NOMO-1 (cell line): ENCODE data around the gene C1orf159.
"Not testable (repeated sequence)": the region's sequence is repeated elsewhere in the genome, so short reads cannot be mapped to it uniquely, and the experiment has no call there.

ENCODE experiments used
- DNase-seq, 2 experiments: peaks; one replicate each; lab custom pipeline; 2025; ENCODE audit not compliant: unreplicated experiment in 2 of 2; lab: John Stamatoyannopoulos, UW

The C1orf159 gene

GRCh38 chr1:1058088-1058905, 57.6 kb downstream of the C1orf159 start:
- no peak for DNase-seq

DNA sequence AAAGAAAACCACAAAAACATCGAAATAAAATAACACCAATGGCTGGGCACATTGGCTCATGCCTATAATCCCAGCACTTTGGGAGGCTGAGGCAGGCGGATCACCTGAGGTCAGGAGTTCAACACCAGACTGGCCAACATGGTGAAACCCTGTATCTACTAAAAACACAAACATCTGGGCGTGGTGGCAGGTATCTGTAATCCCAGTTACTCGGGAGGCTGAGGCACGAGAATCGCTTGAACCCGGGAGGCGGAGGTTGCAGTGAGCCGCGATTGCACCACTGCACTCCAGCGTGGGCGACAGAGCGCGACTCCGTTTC, 58.2 kb downstream of the C1orf159 start:
- DNase-seq, result not testable (repeated sequence)

GRCh38 chr1:1055841-1056736, 59.8 kb downstream of the C1orf159 start:
- DNase-seq, result no peak

DNA sequence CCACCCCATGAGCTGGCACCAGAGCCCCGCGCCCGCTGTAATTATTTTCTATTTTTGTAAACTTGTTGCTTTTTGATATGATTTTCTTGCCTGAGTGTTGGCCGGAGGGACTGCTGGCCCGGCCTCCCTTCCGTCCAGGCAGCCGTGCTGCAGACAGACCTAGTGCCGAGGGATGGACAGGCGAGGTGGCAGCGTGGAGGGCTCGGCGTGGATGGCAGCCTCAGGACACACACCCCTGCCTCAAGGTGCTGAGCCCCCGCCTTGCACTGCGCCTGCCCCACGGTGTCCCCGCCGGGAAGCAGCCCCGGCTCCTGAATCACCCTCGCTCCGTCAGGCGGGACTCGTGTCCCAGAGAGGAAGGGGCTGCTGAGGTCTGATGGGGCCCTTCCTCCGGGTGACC, 60.9 kb downstream of the C1orf159 start:
- no peak for DNase-seq

DNA sequence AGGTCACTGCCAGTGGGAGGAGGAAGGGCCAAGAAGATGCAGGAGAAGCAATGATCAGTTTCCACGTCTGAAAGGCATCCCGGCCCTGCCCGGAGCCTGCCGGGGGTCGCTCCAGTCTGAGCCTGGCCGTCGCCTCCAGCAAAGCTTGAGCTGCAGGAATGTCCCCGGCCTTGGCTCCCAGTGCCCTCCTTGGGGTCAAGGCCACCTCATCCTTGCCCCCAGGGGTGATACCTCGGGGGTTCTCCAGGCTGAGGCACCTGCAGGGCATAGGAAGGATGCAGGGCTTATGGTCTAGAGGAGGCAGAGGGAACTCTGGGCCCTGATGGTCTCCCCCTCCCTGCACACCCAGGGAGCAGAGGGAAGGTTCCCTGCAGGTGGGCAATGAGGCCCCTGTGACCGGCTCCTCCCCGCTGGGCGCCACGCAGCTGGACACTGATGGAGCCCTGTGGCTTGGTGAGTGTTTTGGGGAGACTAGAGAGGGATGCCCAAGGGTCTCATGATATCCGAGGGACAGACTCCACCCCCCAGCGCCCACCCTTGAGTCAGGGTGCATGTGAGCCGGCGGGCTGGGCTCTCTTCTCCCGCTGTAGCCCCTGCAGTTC, 61.7 kb downstream of the C1orf159 start:
- no peak for DNase-seq

GRCh38 chr1:1053682-1054081, 62.2 kb downstream of the C1orf159 start:
- DNase-seq, result no peak

GRCh38 chr1:1053022-1053421, 62.9 kb downstream of the C1orf159 start:
- no peak for DNase-seq

- DNase-seq, result no peak
Observed at GRCh38 chr1:1052003-1052840, 63.7 kb downstream of the C1orf159 start.

DNA sequence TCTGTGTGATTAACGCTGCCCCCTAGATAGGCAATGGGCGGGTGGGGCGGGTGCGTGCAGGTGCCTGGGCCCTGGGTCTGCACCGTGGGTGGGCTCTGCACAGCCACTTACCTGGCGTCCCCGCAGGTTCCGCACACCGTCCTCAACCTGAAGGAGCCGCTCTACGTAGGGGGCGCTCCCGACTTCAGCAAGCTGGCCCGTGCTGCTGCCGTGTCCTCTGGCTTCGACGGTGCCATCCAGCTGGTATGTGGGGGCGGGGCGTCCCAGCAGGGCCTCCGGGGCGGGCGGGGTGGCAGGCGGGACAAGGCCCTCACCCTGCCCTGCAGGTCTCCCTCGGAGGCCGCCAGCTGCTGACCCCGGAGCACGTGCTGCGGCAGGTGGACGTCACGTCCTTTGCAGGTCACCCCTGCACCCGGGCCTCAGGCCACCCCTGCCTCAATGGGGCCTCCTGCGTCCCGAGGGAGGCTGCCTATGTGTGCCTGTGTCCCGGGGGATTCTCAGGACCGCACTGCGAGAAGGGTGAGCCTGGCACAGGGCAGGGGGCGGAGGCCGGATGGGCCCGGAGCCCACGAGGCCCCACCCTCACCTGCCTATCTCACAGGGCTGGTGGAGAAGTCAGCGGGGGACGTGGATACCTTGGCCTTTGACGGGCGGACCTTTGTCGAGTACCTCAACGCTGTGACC, 64.6 kb downstream of the C1orf159 start:
- no peak for DNase-seq

GRCh38 chr1:1050577-1051052, 65.3 kb downstream of the C1orf159 start:
- no peak for DNase-seq

- no peak for DNase-seq
Observed at GRCh38 chr1:1049318-1050165, 66.3 kb downstream of the C1orf159 start.

DNA sequence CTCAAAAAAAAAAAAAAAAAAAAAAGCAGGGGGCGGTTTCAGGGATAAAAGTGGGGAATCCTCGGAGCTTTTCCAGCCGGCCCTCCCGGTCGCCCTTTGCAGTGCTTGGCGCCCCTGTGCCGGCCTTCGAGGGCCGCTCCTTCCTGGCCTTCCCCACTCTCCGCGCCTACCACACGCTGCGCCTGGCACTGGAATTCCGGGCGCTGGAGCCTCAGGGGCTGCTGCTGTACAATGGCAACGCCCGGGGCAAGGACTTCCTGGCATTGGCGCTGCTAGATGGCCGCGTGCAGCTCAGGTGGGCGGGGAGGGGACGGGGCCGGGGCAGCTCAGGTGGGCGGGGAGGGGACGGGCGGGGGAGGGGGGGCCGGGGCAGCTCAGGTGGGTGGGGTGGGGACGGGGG, 67.1 kb downstream of the C1orf159 start:
- DNase-seq, result no peak

GRCh38 chr1:1047963-1048362, 67.9 kb downstream of the C1orf159 start:
- no peak for DNase-seq

DNA sequence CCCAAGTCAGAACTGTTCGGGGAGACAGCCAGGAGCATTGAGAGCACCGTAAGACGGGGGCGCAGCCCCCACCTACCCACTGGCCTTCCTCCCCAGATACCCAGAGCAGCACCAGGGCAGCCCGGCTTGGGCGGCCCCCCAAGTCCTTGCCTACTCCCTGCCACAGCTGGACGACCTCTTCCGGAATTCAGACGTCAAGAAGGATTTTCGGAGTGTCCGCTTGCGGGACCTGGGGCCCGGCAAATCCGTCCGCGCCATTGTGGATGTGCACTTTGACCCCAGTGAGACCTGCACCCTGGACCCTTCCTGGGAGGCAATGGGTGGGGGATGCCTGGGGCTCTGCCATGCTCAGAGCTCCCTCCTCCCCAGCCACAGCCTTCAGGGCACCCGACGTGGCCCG, 68.5 kb downstream of the C1orf159 start:
- DNase-seq, result no peak

DNA sequence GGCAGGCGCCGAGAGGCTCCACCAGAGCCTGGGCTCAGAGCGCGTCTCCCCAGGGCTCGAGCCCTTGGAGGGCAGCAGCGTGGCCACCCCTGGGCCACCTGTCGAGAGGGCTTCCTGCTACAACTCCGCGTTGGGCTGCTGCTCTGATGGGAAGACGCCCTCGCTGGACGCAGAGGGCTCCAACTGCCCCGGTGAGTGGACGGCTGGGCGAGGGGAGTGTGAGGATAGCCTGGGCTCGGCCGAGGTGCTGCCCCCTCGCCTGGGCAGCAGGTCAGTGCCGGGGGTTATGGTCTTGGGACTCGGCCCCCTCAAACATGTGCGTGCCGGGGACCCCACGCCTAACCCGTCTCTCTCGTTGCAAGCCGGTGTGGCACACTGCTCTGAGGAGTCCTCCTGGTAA, 69.1 kb downstream of the C1orf159 start:
- no peak for DNase-seq

- DNase-seq, result no peak
Observed at GRCh38 chr1:1046243-1046642, 69.6 kb downstream of the C1orf159 start.

DNA sequence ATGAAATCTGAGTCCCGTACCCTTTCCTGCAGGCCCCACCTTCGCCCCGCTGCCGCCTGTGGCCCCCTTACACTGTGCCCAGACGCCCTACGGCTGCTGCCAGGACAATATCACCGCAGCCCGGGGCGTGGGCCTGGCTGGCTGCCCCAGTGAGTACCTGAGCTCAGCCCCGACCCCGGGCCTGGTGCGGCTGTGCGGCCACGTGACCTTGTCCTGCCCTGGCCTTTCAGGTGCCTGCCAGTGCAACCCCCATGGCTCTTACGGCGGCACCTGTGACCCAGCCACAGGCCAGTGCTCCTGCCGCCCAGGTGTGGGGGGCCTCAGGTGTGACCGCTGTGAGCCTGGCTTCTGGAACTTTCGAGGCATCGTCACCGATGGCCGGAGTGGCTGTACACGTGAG, 70.8 kb downstream of the C1orf159 start:
- no peak for DNase-seq

DNA sequence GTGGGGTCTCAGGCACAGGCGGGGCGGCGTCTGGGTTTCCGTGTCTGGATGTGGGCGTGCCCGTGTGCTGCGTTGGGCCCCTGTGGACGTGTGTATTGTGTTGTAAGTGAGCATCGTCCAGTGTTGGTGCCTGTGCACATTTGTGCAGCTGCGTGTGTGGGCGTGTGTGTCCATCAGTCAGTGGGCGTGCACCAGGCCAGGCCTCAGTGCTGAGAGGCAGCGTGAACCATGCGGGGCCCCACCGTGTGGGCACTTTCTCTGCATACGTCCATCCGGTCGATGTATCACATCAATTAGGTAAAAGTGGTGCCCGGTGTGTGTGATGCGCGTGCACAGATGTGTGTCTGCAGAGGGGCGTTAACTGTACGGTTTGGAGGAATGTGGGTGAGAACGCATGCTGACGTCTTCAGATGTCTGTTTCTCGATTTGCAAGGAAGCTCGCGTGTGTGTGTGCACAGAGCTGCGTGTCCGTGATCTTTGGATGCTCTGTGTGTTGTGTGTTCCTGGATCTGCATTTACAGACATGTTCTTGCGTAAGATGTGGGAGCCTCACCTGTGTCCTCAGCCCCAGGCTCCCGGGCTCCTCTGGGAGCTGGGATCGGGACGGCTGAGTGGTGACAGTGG, 71.3 kb downstream of the C1orf159 start:
- no peak for DNase-seq

DNA sequence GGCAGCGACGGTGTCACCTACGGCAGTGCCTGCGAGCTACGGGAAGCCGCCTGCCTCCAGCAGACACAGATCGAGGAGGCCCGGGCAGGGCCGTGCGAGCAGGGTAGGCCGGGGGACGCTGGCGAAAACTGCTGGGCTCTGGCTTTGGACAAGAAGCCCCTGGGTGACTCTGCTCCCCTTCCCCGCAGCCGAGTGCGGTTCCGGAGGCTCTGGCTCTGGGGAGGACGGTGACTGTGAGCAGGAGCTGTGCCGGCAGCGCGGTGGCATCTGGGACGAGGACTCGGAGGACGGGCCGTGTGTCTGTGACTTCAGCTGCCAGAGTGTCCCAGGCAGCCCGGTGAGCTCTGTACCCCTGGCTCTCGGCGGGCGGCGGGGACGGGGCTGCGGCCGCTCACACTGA, 72.0 kb downstream of the C1orf159 start:
- DNase-seq, result no peak
